ENCODE results near the gene NPAS3.

The NPAS3 gene

GRCh38 chr14:33780035-33780434, 841.4 kb downstream of the NPAS3 start:
- FAIRE-seq = no peak

- no peak for FAIRE-seq
These were observed 842.6 kb downstream of the NPAS3 start for GRCh38 chr14:33781236-33781635.

GRCh38 chr14:33782923-33783322, 844.2 kb downstream of the NPAS3 start:
- no peak for FAIRE-seq

DNA sequence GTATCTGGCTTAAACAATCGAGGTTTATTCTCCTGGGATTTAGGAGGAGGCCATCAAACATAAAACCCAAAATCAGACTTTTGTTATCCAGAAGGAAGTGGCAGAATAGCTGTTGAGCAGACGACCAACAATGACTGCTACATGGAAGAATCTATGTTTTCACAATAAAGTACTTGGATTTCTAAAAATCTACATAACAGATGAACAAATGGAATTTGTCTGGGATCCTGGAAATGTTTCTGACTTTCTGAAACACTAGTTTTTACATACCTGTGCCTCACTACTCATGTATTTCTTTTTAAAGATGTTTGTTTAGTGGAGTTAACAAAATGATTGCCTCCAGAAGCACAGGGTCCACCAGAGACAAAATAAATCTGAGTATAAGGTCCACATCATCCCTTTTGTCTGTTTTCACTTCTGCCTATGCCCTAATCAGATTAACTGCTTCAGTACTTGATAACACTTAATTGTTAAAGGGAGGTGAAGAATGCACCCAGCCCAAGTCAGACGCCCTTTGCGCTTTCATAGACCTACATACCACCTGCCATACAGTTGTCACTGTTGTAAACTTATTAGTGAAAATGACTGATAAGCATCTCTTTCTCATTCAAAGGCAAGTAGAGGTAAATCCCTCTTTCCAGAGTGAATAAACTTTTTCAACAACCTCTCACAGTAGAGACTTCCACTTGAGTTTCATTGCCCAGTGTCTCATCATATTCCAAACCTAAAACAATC, 847.6 kb downstream of the NPAS3 start:
- no peak for FAIRE-seq

- no peak for FAIRE-seq
These were observed 849.5 kb downstream of the NPAS3 start for GRCh38 chr14:33788161-33788560.

DNA sequence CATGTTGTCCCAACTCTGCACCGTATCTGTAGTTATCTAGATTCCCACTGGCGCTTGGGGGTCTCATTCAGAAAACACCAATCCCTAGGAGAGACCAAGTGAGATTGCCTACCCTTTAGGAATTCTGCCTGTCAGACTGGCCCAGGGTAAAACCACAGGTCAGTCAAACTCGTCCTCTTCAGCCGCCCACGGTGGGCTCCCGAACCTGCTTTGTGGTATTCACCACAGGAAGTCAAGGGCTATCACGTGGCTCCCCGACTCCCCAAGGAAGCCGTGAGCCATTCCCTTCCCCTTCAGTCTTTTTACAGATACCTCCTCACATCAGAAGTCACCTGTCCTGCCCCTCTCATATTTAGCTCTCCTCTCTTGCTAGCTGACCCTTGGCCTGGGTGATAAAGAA, 852.3 kb downstream of the NPAS3 start:
- FAIRE-seq = no peak

DNA sequence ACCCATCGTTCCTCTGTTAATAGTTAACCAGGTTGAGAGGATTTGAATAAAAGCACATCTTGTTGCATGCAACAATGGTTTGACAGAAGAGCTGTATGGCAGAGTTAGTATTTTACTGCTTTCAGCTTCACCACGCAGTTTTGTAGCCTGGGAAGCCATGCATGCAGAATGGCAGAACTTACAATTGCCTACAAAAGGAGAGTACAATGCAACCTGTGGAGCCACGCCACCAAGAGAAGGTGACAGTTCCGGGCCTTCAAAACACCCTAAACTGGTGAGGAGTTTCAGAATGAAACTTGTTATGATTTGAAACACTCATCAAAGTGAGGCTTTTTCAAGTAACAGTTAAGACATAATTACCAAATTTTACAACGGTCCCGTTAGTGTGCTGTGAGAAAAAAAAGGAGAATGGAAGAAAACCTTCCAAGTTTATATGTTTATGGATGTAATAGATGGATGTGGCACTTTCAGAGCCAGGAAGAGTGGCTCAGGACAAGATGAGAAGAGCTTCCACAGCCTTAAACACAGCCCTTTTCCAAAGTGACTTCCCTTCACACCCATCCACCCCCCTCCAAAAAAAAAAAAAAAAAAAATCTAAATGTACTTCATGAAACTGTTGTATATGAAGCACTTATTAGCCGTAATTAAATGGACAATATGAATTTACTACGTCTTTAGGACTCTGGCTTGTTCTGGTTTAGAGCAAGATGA, 853.5 kb downstream of the NPAS3 start:
- no peak for FAIRE-seq

GRCh38 chr14:33792720-33793368, 854.2 kb downstream of the NPAS3 start:
- FAIRE-seq = no peak

GRCh38 chr14:33793398-33794110, 854.9 kb downstream of the NPAS3 start:
- no peak for FAIRE-seq

DNA sequence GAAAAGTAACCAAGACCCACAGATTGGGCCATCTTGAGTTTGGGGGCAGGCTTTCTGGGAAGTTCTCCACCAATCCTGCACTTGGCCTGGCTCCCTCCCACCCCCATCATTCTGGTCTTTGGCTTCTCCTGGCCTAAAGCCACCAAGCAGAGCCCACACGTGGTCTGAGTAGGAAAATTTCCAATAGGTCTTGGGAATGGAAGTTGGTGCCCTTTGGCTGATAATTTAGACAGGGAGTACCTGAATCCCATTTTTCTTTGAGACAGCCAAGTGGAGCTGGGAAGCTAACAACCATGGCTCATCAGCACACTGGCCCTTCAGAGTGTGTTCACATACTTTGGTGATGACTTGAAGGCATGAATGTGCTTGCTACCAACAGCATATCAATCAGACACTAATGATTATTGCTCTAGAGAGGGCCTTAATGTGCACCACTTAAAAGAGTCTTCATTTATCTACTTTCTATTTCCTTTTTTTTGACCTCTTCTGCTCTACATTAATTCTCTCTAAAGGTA, 856.2 kb downstream of the NPAS3 start:
- FAIRE-seq = no peak

- no peak for FAIRE-seq
These were observed 857.7 kb downstream of the NPAS3 start for GRCh38 chr14:33796356-33796755.

GRCh38 chr14:33799705-33800570, 861.3 kb downstream of the NPAS3 start:
- no peak for FAIRE-seq

- FAIRE-seq = no peak
These were observed 862.1 kb downstream of the NPAS3 start for GRCh38 chr14:33800735-33801163.

- no peak for FAIRE-seq
These were observed 864.1 kb downstream of the NPAS3 start for GRCh38 chr14:33802737-33803136.

GRCh38 chr14:33805593-33805992, 866.9 kb downstream of the NPAS3 start:
- no peak for FAIRE-seq

DNA sequence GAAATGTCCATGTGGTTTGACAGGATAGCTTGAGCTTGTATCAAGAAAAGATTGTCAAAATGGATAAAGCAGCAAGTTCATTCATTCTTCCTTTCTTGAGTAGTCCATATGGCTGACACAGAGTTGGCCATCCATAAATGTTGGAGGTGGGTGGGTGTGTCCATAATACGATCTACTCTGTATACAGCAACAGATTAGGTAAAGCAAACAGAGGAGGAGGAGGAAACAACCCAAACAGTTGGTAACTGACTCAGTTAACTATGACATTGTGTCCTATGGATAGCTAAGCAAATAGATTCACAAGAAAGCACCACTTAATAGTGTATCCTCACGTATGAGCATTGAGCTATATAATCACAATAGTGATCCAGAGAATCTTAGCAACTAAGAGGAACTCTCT, 868.2 kb downstream of the NPAS3 start:
- FAIRE-seq = no peak

DNA sequence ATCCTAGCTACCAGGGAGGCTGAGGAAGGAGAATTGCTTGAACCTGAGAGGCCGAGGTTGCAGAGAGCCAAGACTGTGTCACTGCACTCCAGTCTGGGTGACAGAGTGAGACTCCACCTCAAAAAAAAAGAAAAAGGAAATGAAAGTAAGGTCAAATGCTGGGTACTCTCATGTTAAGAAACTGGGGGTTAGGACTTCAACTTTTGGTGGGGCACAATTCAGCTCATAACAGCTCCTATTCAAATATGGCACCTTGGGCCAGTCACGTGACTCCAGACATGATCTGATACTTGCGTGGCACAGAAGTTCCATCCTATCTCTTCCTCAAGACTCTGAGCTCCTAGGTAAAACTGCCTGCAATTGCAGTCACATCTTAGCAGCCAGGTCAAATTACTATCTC, 869.5 kb downstream of the NPAS3 start:
- FAIRE-seq = no peak

DNA sequence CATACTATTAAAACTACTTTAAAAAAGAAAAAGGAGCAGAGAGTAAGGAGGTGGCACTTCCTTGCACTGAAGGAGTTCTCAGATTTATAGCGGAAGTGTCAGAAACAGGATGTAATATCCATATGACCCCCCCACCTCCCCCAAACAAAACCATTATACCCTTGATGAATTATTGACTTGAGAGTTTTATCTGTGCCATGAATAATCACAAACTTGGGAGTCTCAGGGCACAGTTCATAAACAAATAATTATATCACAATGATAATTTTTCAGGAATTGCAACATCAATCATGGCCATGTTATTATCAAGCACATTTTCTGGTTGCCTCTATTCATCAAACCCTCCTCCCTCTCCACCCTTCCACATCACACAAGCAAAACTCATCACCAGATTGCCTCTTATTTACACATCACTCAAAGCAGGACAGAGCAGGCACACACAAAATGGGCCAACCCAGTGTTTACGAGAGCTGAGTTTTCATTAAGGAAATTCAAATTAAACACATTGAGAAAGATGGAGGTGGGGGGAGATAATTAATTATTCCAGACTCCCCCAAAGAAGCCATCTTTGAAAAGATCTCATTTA, 870.8 kb downstream of the NPAS3 start:
- no peak for FAIRE-seq

DNA sequence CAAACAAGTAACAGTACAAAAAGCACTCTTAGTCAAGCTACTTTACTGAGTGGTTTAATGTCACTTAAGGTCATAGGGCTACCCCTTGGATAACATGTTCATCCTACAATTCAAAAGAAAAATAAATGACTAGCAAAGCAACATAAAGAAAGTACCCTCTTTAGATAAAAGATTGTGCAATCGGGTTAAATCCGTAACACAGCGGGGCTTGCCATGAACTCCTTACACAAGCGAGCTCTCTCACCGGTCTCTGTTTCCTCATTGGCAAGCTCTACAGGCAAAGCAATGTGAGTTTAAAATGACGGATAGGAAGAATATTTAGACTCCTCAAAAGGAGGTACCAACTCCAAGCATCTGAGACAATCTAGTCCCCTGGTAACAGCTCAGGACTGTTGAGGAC, 871.6 kb downstream of the NPAS3 start:
- no peak for FAIRE-seq

- FAIRE-seq = no peak
These were observed 873.0 kb downstream of the NPAS3 start for GRCh38 chr14:33811721-33812120.

DNA sequence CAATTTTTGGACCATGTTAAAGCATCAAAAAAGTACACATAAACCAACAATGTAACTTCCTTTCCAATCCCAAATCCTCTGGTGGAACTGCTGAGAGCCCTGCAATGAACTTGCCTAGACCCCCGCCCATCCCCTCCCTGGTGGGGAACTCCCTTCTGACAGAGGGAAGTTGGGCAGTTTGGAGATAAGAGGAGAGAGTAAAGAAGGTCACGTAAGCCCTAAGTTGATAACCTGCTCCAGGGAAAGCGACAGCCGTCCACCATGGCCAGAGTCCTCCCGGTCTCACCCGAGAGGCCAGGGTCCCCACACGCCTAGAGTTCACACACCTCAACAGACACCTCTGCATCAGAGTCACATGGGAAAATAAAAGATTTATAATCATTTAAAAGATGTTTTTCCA, 873.5 kb downstream of the NPAS3 start:
- no peak for FAIRE-seq

DNA sequence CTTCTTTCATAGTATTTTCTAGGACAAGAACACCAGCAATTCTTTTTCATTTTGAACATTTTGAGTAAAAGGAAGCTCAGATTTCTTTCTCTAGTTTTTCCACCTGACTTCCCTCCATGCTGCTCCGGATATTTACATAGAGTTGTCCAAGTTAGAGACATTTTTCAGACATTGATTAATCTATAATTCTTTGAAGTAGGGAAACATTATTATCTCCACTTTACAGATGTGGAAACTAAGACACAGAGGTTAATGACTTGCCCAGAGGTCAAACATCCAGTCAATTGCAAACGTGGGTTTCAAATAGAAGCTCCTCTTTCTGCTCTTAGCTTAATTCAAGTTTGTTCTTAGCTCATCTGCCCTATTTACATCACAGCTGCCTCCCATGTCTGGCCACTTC, 873.9 kb downstream of the NPAS3 start:
- no peak for FAIRE-seq

All from G401.6 (cell line).